Panc1 (cell line): Measurements from ENCODE around the gene H1-8.

ENCODE experiments used
- CTCF ChIP-seq: fragments of 450-650 bp; IDR thresholded peaks from 2 replicates; pipeline ENCODE4 v1.5.1; 2017; ENCODE audit warnings: mild to moderate bottlenecking
- POLR2AphosphoS5 ChIP-seq: IDR thresholded peaks from 2 replicates; pipeline ENCODE4 v1.6.1; 2012; ENCODE audit warnings: mild to moderate bottlenecking, low read depth, low read length, moderate library complexity
- REST ChIP-seq, 2 experiments: IDR thresholded peaks; 2 replicates each; pipeline ENCODE4 v1.6.1; 2011 to 2012; ENCODE audit warnings: low read depth in 2 of 2, control low read depth in 1 of 2, low read length in 1 of 2, mild to moderate bottlenecking in 1 of 2, moderate library complexity in 1 of 2; ENCODE audit not compliant: insufficient read depth in 1 of 2
- TCF7L2 ChIP-seq: IDR thresholded peaks from 2 replicates; pipeline ENCODE4 v1.6.1; 2011; ENCODE audit warnings: mild to moderate bottlenecking, low read depth, low read length, inconsistent platforms

- TF ChIP-seq CTCF (no peak), REST (IDR thresholded peaks at IDR 0.05; ENCODE audit: insufficient read depth in 1 of 2, low read depth in 2 of 2, low read length in 1 of 2) (no peak), POLR2AphosphoS5 (no peak), TCF7L2 (no peak)
Measured at GRCh38 chr3:129502641-129503408, 40.1 kb upstream of the H1-8 start.
